IMR-90 (cell line): ENCODE results near the gene UBL3. TPM values are rescaled to one million over a fixed set of nuclear protein-coding genes. Genes with fewer than 3 reads are reported as not detected.
A peak's percentile ranks its signal among the peaks of the same experiment; 100 is the strongest.

Experiments used
- ATAC-seq: fragments of 200-7000 bp; cut with Tn5 transposase; 2 replicates; pipeline ENCODE4 v1.9.1; 2020; ENCODE audit warnings: low read depth, mild to moderate bottlenecking, moderate library complexity
- BruUV-seq: library from RNA; stranded (reverse); fragments of 400-500 nt; replicated peaks from 2 replicates; lab custom pipeline; 2021; lab: Mats Ljungman, UMichigan
- CTCF ChIA-PET: fragments of 300-600 bp; formaldehyde crosslinking; extraction: SDS; loops from one replicate; lab custom pipeline; 2021; ENCODE audit warnings: antibody characterized with exemption; lab: Yijun Ruan, JAX
- POLR2A ChIA-PET: fragments of 300-600 bp; sonication (Branson Sonifier 250); formaldehyde crosslinking; loops from one replicate; lab custom pipeline; 2022; ENCODE audit warnings: antibody characterized with exemption; ENCODE audit not compliant: unreplicated experiment; lab: Charles Lee
- DNase-seq: peaks from one replicate; pipeline ENCODE4 v3.0.0; 2013
- H2AFZ ChIP-seq: replicated peaks from 2 replicates; pipeline ENCODE3; 2013; ENCODE audit warnings: low read length, mild to moderate bottlenecking; ENCODE audit not compliant: poor library complexity
- H2AK5ac ChIP-seq: 2 replicates; pipeline ENCODE4 v1.6.1; 2013; ENCODE audit warnings: low read depth, low read length, inconsistent platforms
- H2AK9ac ChIP-seq: replicated peaks from 2 replicates; pipeline ENCODE3; 2013; ENCODE audit warnings: mild to moderate bottlenecking, low read depth, low read length, moderate library complexity; ENCODE audit not compliant: poor library complexity
- H2BK120ac ChIP-seq: 2 replicates; pipeline ENCODE4 v1.6.1; 2013; ENCODE audit warnings: low read depth, low read length, inconsistent platforms
- H2BK15ac ChIP-seq: 3 replicates; pipeline ENCODE4 v1.6.1; 2013; ENCODE audit warnings: low read depth, low read length, inconsistent platforms
- H2BK20ac ChIP-seq: 2 replicates; pipeline ENCODE4 v1.6.1; 2013; ENCODE audit warnings: low read depth, mild to moderate bottlenecking, inconsistent platforms, low read length, moderate library complexity
- H2BK5ac ChIP-seq: 2 replicates; pipeline ENCODE4 v1.6.1; 2013; ENCODE audit warnings: mild to moderate bottlenecking, low read depth, low read length, inconsistent platforms; ENCODE audit not compliant: poor library complexity, severe bottlenecking
- H3K14ac ChIP-seq: replicated peaks from 2 replicates; pipeline ENCODE4 v1.6.1; 2013; ENCODE audit warnings: low read depth, low read length, inconsistent platforms
- H3K18ac ChIP-seq: 2 replicates; pipeline ENCODE4 v1.6.1; 2013; ENCODE audit warnings: low read depth, low read length, control low read depth
- H3K23ac ChIP-seq: 2 replicates; pipeline ENCODE4 v1.6.1; 2013; ENCODE audit warnings: low read depth, low read length, inconsistent platforms
- H3K27ac ChIP-seq: 2 replicates; pipeline ENCODE4 v1.5.1; 2013; ENCODE audit warnings: mild to moderate bottlenecking, control low read depth, low read length; ENCODE audit not compliant: insufficient read depth
- H3K27me3 ChIP-seq: 2 replicates; pipeline ENCODE4 v1.6.1; 2013; ENCODE audit warnings: low read length; ENCODE audit not compliant: control insufficient read depth, insufficient read depth
- H3K36me3 ChIP-seq: 2 replicates; pipeline ENCODE4 v1.6.1; 2013; ENCODE audit warnings: low read length, mixed read lengths; ENCODE audit not compliant: control insufficient read depth, insufficient read depth
- H3K4ac ChIP-seq: 2 replicates; pipeline ENCODE4 v1.6.1; 2013; ENCODE audit warnings: low read depth, low read length, inconsistent platforms
- H3K4me1 ChIP-seq: 2 replicates; pipeline ENCODE4 v1.6.1; 2013; ENCODE audit warnings: low read length, mixed read lengths; ENCODE audit not compliant: control insufficient read depth, insufficient read depth
- H3K4me2 ChIP-seq: 2 replicates; pipeline ENCODE4 v1.6.1; 2013; ENCODE audit warnings: low read depth, mild to moderate bottlenecking, control low read depth, low read length, moderate library complexity
- H3K4me3 ChIP-seq: 2 replicates; pipeline ENCODE4 v1.5.1; 2013; ENCODE audit warnings: low read depth, mild to moderate bottlenecking, control low read depth, low read length, moderate library complexity; ENCODE audit not compliant: insufficient read depth
- H3K56ac ChIP-seq: 2 replicates; pipeline ENCODE4 v1.6.1; 2013; ENCODE audit warnings: low read length, inconsistent platforms; ENCODE audit not compliant: insufficient read depth; ENCODE audit errors: extremely low read depth
- H3K79me1 ChIP-seq, 2 experiments: 2 replicates each; pipeline ENCODE4 v1.6.1; 2013; ENCODE audit warnings: low read length in 2 of 2, inconsistent platforms in 1 of 2, low read depth in 1 of 2
- H3K9ac ChIP-seq: 2 replicates; pipeline ENCODE4 v1.6.1; 2013; ENCODE audit warnings: low read depth, low read length, control low read depth
- H3K9me1 ChIP-seq: 2 replicates; pipeline ENCODE4 v1.6.1; 2013; ENCODE audit warnings: low read length, inconsistent platforms; ENCODE audit not compliant: insufficient read depth
- H3K9me3 ChIP-seq: 2 replicates; pipeline ENCODE4 v1.6.1; 2013; ENCODE audit warnings: low read length; ENCODE audit not compliant: control insufficient read depth, insufficient read depth
- H4K20me1 ChIP-seq: 2 replicates; pipeline ENCODE4 v1.6.1; 2013; ENCODE audit warnings: low read length, inconsistent platforms; ENCODE audit not compliant: insufficient read depth
- H4K5ac ChIP-seq: 2 replicates; pipeline ENCODE4 v1.6.1; 2013; ENCODE audit warnings: mild to moderate bottlenecking, low read depth, low read length, control low read depth
- H4K8ac ChIP-seq, 2 experiments: 2 replicates each; pipeline ENCODE4 v1.6.1; 2013; ENCODE audit warnings: low read depth in 2 of 2, low read length in 2 of 2, control low read depth in 1 of 2, inconsistent platforms in 1 of 2
- H4K91ac ChIP-seq: 2 replicates; pipeline ENCODE4 v1.6.1; 2013; ENCODE audit warnings: low read depth, low read length, inconsistent platforms; ENCODE audit not compliant: insufficient read depth
- MAZ ChIP-seq: IDR thresholded peaks from 2 replicates; pipeline ENCODE4 v1.6.1; 2012; ENCODE audit warnings: low read depth, mild to moderate bottlenecking, low read length, improper control_type of control experiment, moderate library complexity, borderline replicate concordance
- WGBS, 2 experiments: methylation state at CpG; one replicate each; pipeline versions ENCODE4 v1.1.5 to v1.1.7; 2013; ENCODE audit warnings: missing lambda C conversion rate in 2 of 2; ENCODE audit not compliant: insufficient read length in 1 of 2; ENCODE audit errors: extremely low coverage in 2 of 2; 5-methylcytosine and 5-hydroxymethylcytosine counted together
- dilution Hi-C: fragments of 300-500 bp; cut with HindIII; formaldehyde crosslinking; loops from one replicate; pipeline ENCODE4 v1.14.3; 2018; ENCODE audit warnings: low sequenced_read_pairs; ENCODE audit not compliant: unreplicated experiment
- in situ Hi-C: fragments of 300-500 bp; cut with MboI; formaldehyde crosslinking; loops from 3 replicates; pipeline ENCODE4 v1.14.3; 2019; ENCODE audit warnings: low sequenced_read_pairs, inconsistent platforms, mixed read lengths
- intact Hi-C: fragments of 100-400 bp; cut with micrococcal nuclease; formaldehyde crosslinking; loops from 2 replicates; pipeline ENCODE4 v1.10.0; 2022
- polyA plus RNA-seq, 3 experiments: library from polyadenylated mRNA; depleted of rRNA; stranded (reverse); fragments of >200 nt; gene quantifications; 2 replicates each; pipeline ENCODE4 v1.2.3, GENCODE V29; 2012; ENCODE audit warnings: low replicate concordance in 1 of 3
- total RNA-seq: library from RNA; depleted of rRNA; stranded (reverse); fragments of >200 nt; gene quantifications from 2 replicates; pipeline ENCODE4 v1.2.3, GENCODE V29; 2012
- TF ChIP-seq, protein P1 (sequence below): fragments of 150-350 bp; IDR thresholded peaks from 2 replicates; pipeline ENCODE4 v1.6.1; 2016; ENCODE audit warnings: low read depth, mild to moderate bottlenecking, low read length, moderate library complexity, borderline replicate concordance

UBL3 gene
- total and polyA plus RNA-seq, 2 of the 4 experiments (the other 2 are of a cell fraction): 16.0 to 19.9 TPM

DNA sequence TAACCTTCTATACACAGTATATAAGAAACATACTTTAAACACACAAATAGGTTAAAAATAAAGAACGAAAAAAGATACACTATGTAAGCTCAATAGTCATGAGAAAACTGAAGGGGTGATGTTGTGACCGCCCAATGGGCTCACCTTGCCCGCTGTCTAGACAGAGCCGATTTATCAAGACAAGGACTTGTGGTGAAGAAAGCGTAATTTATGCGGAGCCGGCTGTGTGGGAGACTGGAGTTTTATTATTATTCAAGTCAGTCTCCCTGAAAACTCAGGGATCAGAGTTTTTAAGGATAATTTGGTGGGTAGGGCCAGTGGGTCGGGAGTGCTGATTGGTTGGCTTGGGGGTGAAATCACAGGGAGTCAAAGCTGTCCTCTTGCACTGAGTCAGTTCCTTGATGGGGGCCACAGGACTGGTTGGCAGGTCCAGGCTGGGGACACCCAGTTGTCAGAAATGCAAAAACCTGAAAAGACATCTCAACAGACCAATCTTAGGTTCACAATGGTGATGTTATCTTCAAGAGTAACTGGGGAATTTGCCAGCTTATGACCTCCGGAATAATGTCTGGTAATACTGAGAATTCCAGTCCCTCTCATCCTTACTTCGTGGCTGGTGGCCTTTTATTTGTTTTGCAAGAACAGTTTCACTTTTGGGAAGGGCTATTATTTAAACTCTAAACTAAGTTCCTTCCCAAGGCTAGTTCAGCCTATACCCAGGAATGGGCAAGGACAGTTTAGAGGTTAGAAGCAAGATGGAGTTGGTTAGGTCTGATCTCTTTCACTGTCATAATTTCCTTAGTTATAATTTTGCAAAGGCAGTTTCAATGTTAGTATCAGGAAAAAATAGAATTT, 96.6 kb downstream of the UBL3 start:
- POLR2A ChIA-PET: no interaction called here
- 100% methylated on average over 1 of the region's 10 CpGs; no CpG with 5 or more reads in 1 of the 2 experiments for WGBS, 2 experiments
- intact Hi-C loops (no loop called here), in situ Hi-C loops (no loop called here), dilution Hi-C loops (no loop called here)
- Histone ChIP-seq H3K4me3 (no peak overlapping the region), H3K36me3 (no peaks in the 10 kb centered on the region), H3K79me1 (no peaks in the 10 kb centered on the region), H3K27ac (no peak overlapping the region), H2BK120ac (no peak overlapping the region), H3K9me3 (no peaks in the 10 kb centered on the region), H3K4me1 (no peaks in the 10 kb centered on the region), H2BK15ac (no peak overlapping the region), H2BK20ac (no peak overlapping the region), H3K18ac (no peak overlapping the region), H3K4me2 (no peak overlapping the region; the same call in 1 of the 2 replicates), H3K14ac (no peak overlapping the region), H3K9me1 (peaks cover 5% of the 10 kb centered on the region), H4K5ac (no peak overlapping the region), H4K8ac (no peak overlapping the region; a peak in 1 of 4 replicates), H4K20me1 (no peaks in the 10 kb centered on the region), H2BK5ac (no peak overlapping the region), H4K91ac (no peak overlapping the region), H3K27me3 (no peaks in the 10 kb centered on the region), H2AK9ac (no peak overlapping the region), H3K56ac (no peak overlapping the region), H3K23ac (no peak overlapping the region), H2AK5ac (no peak overlapping the region), H3K9ac (no peak overlapping the region), H3K4ac (no peak overlapping the region), H2AFZ (no peak overlapping the region)
- peak; percentile 7; the same call in 1 of the 2 replicates for ATAC-seq
- CTCF ChIA-PET: no interaction called here
- no peak for TF ChIP-seq MAZ
- TF ChIP-seq, protein P1, sequence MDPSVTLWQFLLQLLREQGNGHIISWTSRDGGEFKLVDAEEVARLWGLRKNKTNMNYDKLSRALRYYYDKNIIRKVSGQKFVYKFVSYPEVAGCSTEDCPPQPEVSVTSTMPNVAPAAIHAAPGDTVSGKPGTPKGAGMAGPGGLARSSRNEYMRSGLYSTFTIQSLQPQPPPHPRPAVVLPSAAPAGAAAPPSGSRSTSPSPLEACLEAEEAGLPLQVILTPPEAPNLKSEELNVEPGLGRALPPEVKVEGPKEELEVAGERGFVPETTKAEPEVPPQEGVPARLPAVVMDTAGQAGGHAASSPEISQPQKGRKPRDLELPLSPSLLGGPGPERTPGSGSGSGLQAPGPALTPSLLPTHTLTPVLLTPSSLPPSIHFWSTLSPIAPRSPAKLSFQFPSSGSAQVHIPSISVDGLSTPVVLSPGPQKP: no peak
- DNase-seq: peak; percentile 16
- no TSS peak for BruUV-seq
